H9 (cell line): ENCODE measurements around the gene SPECC1. TPM values are rescaled to one million over a fixed set of nuclear protein-coding genes. Genes with fewer than 3 reads are reported as not detected.

Experiments
- DNase-seq: peaks from one replicate; pipeline ENCODE4 v3.0.0-alpha.2; 2017
- H2AFZ ChIP-seq: one replicate; pipeline ENCODE4 v1.6.1; 2013; ENCODE audit warnings: mild to moderate bottlenecking, low read length, control low read depth, moderate library complexity
- H2AK5ac ChIP-seq: 2 replicates; pipeline ENCODE4 v1.6.1; 2013; ENCODE audit warnings: low read length, control low read depth, mixed read lengths; ENCODE audit not compliant: insufficient read length
- H2BK120ac ChIP-seq: one replicate; pipeline ENCODE4 v1.6.1; 2013; ENCODE audit warnings: low read depth, mild to moderate bottlenecking, low read length, control low read depth, inconsistent platforms; ENCODE audit not compliant: poor library complexity, severe bottlenecking
- H2BK12ac ChIP-seq: 2 replicates; pipeline ENCODE4 v1.6.1; 2013; ENCODE audit warnings: low read length, control low read depth, mixed read lengths, low read depth; ENCODE audit not compliant: insufficient read length
- H2BK15ac ChIP-seq: 2 replicates; pipeline ENCODE4 v1.6.1; 2013; ENCODE audit warnings: low read depth, low read length, control low read depth
- H2BK20ac ChIP-seq: one replicate; pipeline ENCODE4 v1.6.1; 2013; ENCODE audit warnings: low read depth, mild to moderate bottlenecking, low read length, control low read depth, inconsistent platforms; ENCODE audit not compliant: poor library complexity, severe bottlenecking
- H2BK5ac ChIP-seq: 2 replicates; pipeline ENCODE4 v1.6.1; 2013; ENCODE audit warnings: low read length, control low read depth, mixed read lengths; ENCODE audit not compliant: insufficient read length
- H3K14ac ChIP-seq: 2 replicates; pipeline ENCODE4 v1.6.1; 2013; ENCODE audit warnings: low read length, control low read depth; ENCODE audit not compliant: insufficient read depth
- H3K18ac ChIP-seq: 2 replicates; pipeline ENCODE4 v1.6.1; 2013; ENCODE audit warnings: low read depth, mild to moderate bottlenecking, mixed read lengths, low read length, control low read depth; ENCODE audit not compliant: insufficient read length
- H3K23ac ChIP-seq: 2 replicates; pipeline ENCODE4 v1.6.1; 2013; ENCODE audit warnings: low read length, control low read depth, mixed read lengths, low read depth; ENCODE audit not compliant: insufficient read length
- H3K23me2 ChIP-seq: 2 replicates; pipeline ENCODE4 v1.6.1; 2013; ENCODE audit warnings: low read depth, mild to moderate bottlenecking, mixed read lengths, low read length, control low read depth; ENCODE audit not compliant: insufficient read length, poor library complexity, severe bottlenecking
- H3K27ac ChIP-seq: 2 replicates; pipeline ENCODE4 v1.5.1; 2013; ENCODE audit warnings: low read length, control low read depth, mixed read lengths, low read depth; ENCODE audit not compliant: insufficient read length
- H3K27me3 ChIP-seq: 2 replicates; pipeline ENCODE4 v1.6.1; 2013; ENCODE audit warnings: low read length, control low read depth, inconsistent platforms; ENCODE audit not compliant: insufficient read depth
- H3K4ac ChIP-seq: 2 replicates; pipeline ENCODE4 v1.6.1; 2013; ENCODE audit warnings: low read depth, mild to moderate bottlenecking, control low read depth, inconsistent platforms, low read length, moderate library complexity
- H3K4me1 ChIP-seq: 2 replicates; pipeline ENCODE4 v1.6.1; 2013; ENCODE audit warnings: low read length, control low read depth, inconsistent platforms; ENCODE audit not compliant: insufficient read depth
- H3K4me2 ChIP-seq: 2 replicates; pipeline ENCODE4 v1.6.1; 2013; ENCODE audit warnings: low read length, control low read depth, mixed read lengths; ENCODE audit not compliant: insufficient read length, insufficient read depth
- H3K56ac ChIP-seq: 2 replicates; pipeline ENCODE4 v1.6.1; 2013; ENCODE audit warnings: low read depth, mild to moderate bottlenecking, mixed read lengths, low read length, control low read depth; ENCODE audit not compliant: insufficient read length
- H3K79me1 ChIP-seq: 2 replicates; pipeline ENCODE4 v1.6.1; 2013; ENCODE audit warnings: low read depth, mild to moderate bottlenecking, moderate library complexity, low read length, control low read depth, inconsistent platforms; ENCODE audit not compliant: insufficient read depth, poor library complexity, severe bottlenecking
- H3K79me2 ChIP-seq: 2 replicates; pipeline ENCODE4 v1.6.1; 2013; ENCODE audit warnings: low read length, control low read depth, inconsistent platforms; ENCODE audit not compliant: insufficient read depth
- H3K9ac ChIP-seq: 2 replicates; pipeline ENCODE4 v1.6.1; 2013; ENCODE audit warnings: low read length, control low read depth, mixed read lengths; ENCODE audit not compliant: insufficient read length; ENCODE audit errors: extremely low read depth
- H3K9me3 ChIP-seq: one replicate; pipeline ENCODE4 v1.6.1; 2013; ENCODE audit warnings: low read depth, low read length, inconsistent platforms; ENCODE audit not compliant: control insufficient read depth
- H3T11ph ChIP-seq: one replicate; pipeline ENCODE4 v1.6.1; 2013; ENCODE audit warnings: mild to moderate bottlenecking, low read length, control low read depth, inconsistent platforms
- H4K20me1 ChIP-seq: one replicate; pipeline ENCODE4 v1.6.1; 2013; ENCODE audit not compliant: control insufficient read depth, insufficient read length, insufficient read depth
- H4K5ac ChIP-seq: 2 replicates; pipeline ENCODE4 v1.6.1; 2013; ENCODE audit warnings: low read depth, mild to moderate bottlenecking, mixed read lengths, low read length, control low read depth; ENCODE audit not compliant: insufficient read length
- H4K8ac ChIP-seq: replicated peaks from 2 replicates; pipeline ENCODE4 v1.6.1; 2013; ENCODE audit warnings: low read length, control low read depth, mixed read lengths, low read depth; ENCODE audit not compliant: insufficient read length
- H4K91ac ChIP-seq: 2 replicates; pipeline ENCODE4 v1.6.1; 2013; ENCODE audit warnings: low read depth, mild to moderate bottlenecking, moderate library complexity, mixed read lengths, low read length, control low read depth; ENCODE audit not compliant: insufficient read length
- H3K27ac Mint-ChIP-seq, 3 experiments: 2 replicates in 2 of 3; 3 replicates in 1 of 3; pipeline ENCODE4 v1.8.0; 2020 to 2021; ENCODE audit warnings: mixed read lengths in 3 of 3, mild to moderate bottlenecking in 1 of 3, moderate library complexity in 1 of 3
- H3K27me3 Mint-ChIP-seq: 2 replicates; pipeline ENCODE4 v1.8.0; 2021; ENCODE audit warnings: low read depth, mild to moderate bottlenecking, moderate library complexity, mixed read lengths
- H3K36me3 Mint-ChIP-seq, 3 experiments: 2 replicates in 2 of 3; 3 replicates in 1 of 3; pipeline ENCODE4 v1.8.0; 2020 to 2021; ENCODE audit warnings: low read depth in 3 of 3, mixed read lengths in 3 of 3; ENCODE audit not compliant: insufficient read depth in 1 of 3
- H3K4me1 Mint-ChIP-seq, 2 experiments: 2 replicates each; pipeline ENCODE4 v1.8.0; 2020; ENCODE audit warnings: mixed read lengths in 2 of 2
- H3K4me3 Mint-ChIP-seq, 2 experiments: 2 replicates in 1 of 2; 3 replicates in 1 of 2; pipeline ENCODE4 v1.8.0; 2020 to 2021; ENCODE audit warnings: mild to moderate bottlenecking in 2 of 2, mixed read lengths in 2 of 2, moderate library complexity in 1 of 2
- H3K9me3 Mint-ChIP-seq, 2 experiments: 2 replicates in 1 of 2; 3 replicates in 1 of 2; pipeline ENCODE4 v1.8.0; 2020; ENCODE audit warnings: mild to moderate bottlenecking in 2 of 2, mixed read lengths in 2 of 2, moderate library complexity in 1 of 2
- WGBS: extraction: QIAGEN DNeasy Blood & Tissue Kit; methylation state at CpG from one replicate; pipeline ENCODE4 v1.1.7; 2013; ENCODE audit warnings: missing lambda C conversion rate, low lambda C conversion rate, mixed read lengths; ENCODE audit not compliant: insufficient read length; ENCODE audit errors: extremely low coverage; 5-methylcytosine and 5-hydroxymethylcytosine counted together
- total RNA-seq: library from RNA; stranded (reverse); gene quantifications from 2 replicates; pipeline ENCODE4 v1.2.1, GENCODE V29; 2021
- TF ChIP-seq, protein P1 (sequence below): fragments of 200-600 bp; sonication (generic); conservative IDR thresholded peaks from 3 replicates; pipeline ENCODE4 v1.8.0; 2021; ENCODE audit warnings: antibody characterized with exemption, mild to moderate bottlenecking

SPECC1 gene
- total RNA-seq, 1 experiment from 2014 or later, result 65.7 TPM

DNA sequence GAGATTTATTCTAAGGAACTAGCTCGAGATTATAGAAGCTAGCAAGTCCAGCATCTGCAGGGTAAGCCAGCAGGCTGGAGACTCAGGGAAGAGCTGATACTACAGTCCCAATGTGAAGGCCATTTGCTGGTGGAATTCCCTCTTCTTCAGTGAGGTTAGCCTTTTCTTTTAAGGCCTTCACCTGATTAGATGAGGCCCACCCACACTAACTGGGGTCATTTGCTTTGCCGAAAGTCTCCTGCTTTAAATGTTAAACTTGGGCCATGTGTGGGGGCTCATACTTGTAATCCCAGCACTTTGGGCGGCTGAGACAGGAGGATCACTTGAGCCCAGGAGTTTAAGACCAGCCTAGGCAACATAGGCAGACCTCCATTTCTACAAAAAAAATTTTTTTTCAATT is 289.9 kb downstream of the SPECC1 start:
- Histone ChIP-seq H3K79me2 (no peaks in the 10 kb centered on the region), H2BK20ac (no peak overlapping the region), H3K14ac (no peak overlapping the region), H3T11ph (no peak overlapping the region), H4K8ac (no peak overlapping the region), H2AK5ac (no peak overlapping the region), H3K23ac (no peak overlapping the region), H3K79me1 (peaks cover 2% of the 10 kb centered on the region), H2BK15ac (no peak overlapping the region), H4K5ac (no peak overlapping the region), H2BK12ac (no peak overlapping the region), H2BK120ac (no peak overlapping the region), H3K23me2 (no peaks in the 10 kb centered on the region), H3K9ac (no peak overlapping the region), H3K18ac (no peak overlapping the region), H3K9me3 (no peaks in the 10 kb centered on the region), H2AFZ (no peak overlapping the region), H3K27me3 (no peaks in the 10 kb centered on the region), H4K20me1 (no peaks in the 10 kb centered on the region), H3K4me2 (no peak overlapping the region), H3K4me1 (no peaks in the 10 kb centered on the region), H4K91ac (no peak overlapping the region), H3K4ac (no peak overlapping the region), H3K27ac (no peak overlapping the region), H3K56ac (no peak overlapping the region), H2BK5ac (no peak overlapping the region)
- WGBS, result no CpG with 5 or more reads among the region's 3 CpGs
- TF ChIP-seq, protein P1, sequence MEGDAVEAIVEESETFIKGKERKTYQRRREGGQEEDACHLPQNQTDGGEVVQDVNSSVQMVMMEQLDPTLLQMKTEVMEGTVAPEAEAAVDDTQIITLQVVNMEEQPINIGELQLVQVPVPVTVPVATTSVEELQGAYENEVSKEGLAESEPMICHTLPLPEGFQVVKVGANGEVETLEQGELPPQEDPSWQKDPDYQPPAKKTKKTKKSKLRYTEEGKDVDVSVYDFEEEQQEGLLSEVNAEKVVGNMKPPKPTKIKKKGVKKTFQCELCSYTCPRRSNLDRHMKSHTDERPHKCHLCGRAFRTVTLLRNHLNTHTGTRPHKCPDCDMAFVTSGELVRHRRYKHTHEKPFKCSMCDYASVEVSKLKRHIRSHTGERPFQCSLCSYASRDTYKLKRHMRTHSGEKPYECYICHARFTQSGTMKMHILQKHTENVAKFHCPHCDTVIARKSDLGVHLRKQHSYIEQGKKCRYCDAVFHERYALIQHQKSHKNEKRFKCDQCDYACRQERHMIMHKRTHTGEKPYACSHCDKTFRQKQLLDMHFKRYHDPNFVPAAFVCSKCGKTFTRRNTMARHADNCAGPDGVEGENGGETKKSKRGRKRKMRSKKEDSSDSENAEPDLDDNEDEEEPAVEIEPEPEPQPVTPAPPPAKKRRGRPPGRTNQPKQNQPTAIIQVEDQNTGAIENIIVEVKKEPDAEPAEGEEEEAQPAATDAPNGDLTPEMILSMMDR, result no peak
- no peak for DNase-seq
- no peak overlapping the region for H3K4me3 Mint-ChIP-seq
- no peak overlapping the region for H3K27ac Mint-ChIP-seq
- peaks cover 29 to 35% (median 29%) of the 10 kb centered on the region in 3 experiments; a peak in 6 of 7 replicates for H3K36me3 Mint-ChIP-seq
- H3K9me3 Mint-ChIP-seq, result peaks cover 0 to 3% of the 10 kb centered on the region in 2 experiments; a peak in 3 of 5 replicates
- H3K27me3 Mint-ChIP-seq, result no peaks in the 10 kb centered on the region
- H3K4me1 Mint-ChIP-seq, result no peaks in the 10 kb centered on the region
